HG02938 (cell line): ENCODE results near the gene LRRK1.

ENCODE experiments used
- ATAC-seq: cut with Tn5 transposase; IDR thresholded peaks from one replicate; pipeline ENCODE4 v1.9.1; 2021; ENCODE audit warnings: mild to moderate bottlenecking, moderate library complexity; ENCODE audit not compliant: unreplicated experiment

LRRK1 gene

DNA sequence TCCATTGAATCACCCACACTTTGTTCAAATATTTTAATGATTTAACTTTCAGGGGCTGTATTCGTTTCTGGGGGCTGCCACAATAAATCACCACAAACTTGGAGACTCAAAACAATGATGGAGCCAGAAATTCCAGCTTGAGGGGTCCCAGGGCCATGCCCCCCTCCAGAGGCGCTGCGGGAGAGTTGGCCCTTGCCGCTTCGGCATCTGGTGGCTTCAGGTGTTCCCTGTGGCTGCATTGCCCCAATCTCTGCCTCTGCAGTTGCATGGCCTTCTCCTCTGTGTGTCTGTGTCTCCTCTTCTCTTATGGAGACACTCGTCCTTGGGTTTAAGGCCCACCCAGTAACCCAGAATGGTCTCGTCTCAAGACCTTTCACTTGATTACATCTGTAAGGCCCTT lies 187.9 kb downstream of the LRRK1 start:
- no peak for ATAC-seq

DNA sequence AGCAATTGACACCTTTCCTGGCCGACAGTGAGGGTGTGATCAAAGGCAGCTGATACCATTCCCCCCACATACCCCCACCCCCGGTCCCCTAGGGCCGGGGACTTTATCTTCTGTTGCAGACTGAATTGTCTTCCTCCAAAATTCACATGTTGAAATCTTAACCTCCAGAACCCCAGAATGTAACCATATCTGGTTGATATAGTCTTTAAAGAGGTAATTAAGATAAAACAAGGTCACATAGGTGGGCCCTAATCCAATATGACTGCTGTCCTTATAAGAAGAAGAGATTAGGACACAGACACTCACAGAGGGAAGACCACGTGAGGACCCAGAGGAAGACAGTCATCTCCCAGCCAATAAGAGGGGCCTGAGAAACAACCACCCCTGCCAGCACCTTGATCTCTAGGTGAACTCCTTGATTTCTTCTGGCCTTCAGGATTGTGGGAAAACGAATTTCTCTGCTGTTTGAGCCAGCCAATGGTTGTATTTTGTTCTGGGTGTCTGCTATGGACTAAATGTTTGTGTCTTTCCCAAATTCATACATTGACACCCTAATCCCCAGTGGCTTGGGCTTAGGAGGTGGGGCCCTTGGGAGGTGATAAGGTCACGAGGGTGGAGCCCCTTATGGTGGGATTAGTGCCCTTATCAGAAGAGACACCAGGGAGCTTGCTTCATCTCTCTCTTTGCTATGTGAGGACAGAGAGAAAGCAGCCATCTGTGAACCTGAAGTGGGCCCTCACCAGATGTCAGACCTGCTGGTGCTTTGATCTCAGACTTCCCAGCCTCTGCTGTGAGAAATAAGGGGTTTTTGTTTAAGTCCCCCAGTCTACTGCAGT lies 188.7 kb downstream of the LRRK1 start:
- ATAC-seq = no peak

DNA sequence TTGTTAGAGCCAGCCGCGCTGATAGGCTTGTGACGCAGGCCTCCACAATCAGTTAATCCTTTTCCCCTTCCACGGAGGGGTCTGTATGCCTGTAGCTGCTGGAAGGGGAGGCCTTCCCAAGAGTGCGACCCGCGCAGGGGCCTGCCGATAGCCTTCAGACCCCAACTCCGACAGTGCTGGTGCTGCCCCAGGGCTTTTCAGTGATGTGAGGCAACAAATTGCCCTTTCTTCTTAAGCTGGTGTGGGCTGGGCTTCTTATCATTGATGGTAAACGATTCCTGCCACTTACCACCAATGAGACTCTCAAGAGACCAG lies 189.3 kb downstream of the LRRK1 start:
- no peak for ATAC-seq

DNA sequence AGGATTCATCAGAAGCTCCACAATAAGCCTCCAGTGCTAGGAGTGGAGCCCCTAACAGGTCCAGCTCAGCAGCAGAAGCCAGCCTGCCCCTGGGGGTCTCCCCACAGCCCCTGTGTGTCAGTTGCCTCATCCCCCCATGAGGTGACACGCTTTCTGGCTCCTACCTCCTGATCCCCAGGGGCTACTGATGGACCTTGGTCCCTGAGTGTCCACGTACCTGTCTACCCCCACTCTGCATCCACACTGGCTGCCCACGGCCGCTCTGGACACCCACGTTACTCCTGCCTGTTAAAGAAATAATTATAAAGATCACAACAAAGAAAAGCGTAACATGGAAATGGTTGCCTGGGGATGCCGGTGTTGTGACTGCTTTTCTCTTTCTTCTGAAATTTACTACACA lies 189.6 kb downstream of the LRRK1 start:
- ATAC-seq = no peak

DNA sequence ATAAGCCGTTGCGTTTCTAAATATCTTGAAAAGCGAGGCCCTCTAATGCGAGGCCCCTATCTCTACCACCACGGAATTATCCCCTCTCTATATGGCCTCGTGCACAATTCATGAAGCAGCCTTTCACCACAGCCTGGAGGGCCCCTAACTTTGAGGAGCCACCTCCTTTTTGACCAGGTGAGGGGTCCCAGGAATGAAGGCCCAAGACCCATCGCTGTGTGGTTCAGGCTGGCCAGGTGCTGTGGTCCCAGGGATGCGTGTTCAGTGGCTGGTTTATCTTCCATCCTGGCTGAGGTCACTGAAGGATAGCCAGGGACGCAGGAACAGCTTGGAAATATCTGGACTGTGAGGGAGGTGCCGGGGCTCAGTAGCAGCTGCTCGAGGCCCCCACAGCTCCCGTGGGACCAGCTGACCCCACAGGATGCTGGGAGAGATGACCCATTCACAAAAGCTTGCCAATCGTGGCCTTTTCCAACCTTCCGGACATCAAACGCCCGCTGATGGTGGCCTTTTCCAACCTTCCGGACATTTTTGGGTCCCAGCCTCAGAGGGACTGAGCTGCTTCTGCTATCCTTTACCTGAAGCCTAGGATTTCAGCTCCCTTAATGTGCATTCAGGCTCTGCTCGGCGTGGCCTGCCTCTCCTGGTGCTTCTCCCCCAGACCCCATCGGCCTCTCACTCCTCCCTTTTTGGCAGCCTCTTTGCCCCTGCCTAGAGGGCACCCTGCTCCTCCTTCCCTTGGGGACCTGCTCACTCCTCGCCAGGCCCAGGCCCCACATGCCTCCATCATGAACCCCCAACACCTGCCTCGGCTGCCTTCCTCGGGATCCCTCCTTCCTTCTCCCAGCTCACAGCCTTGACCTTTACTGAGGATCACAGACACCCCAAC lies 191.8 kb downstream of the LRRK1 start:
- ATAC-seq = no peak

DNA sequence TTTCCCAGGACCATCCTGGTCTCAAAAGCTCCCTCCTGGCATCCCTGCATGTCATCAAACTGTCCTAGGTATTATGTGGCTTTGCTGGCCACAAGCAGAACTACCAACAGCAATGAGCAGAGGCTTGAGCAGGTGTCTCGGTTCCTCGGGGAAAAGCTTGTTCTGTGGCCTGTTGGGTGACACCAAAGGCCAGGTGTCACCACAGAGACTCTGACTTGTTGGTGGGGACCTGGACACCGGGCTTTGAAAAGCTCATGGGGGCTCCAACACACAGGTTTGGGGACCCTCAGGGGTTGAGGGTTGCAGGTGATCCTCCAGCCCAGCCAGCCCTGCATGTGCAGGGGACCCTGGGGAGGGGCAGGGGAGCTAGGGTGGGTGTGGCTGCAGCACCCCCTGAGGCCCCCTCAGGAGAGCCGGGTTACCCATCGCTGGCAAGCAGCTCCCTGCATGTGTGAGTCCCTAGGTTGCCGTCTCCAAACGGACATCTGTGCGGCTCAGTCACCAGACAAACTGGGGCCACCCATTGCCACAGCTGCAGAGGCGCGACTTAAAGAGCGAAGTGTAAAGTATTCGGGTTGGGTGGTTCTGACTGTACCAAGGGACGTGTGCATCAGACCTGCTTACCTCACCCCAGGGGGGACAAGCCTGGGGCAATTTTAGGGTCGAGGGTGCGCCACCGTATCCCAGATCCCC lies 192.6 kb downstream of the LRRK1 start:
- no peak for ATAC-seq

DNA sequence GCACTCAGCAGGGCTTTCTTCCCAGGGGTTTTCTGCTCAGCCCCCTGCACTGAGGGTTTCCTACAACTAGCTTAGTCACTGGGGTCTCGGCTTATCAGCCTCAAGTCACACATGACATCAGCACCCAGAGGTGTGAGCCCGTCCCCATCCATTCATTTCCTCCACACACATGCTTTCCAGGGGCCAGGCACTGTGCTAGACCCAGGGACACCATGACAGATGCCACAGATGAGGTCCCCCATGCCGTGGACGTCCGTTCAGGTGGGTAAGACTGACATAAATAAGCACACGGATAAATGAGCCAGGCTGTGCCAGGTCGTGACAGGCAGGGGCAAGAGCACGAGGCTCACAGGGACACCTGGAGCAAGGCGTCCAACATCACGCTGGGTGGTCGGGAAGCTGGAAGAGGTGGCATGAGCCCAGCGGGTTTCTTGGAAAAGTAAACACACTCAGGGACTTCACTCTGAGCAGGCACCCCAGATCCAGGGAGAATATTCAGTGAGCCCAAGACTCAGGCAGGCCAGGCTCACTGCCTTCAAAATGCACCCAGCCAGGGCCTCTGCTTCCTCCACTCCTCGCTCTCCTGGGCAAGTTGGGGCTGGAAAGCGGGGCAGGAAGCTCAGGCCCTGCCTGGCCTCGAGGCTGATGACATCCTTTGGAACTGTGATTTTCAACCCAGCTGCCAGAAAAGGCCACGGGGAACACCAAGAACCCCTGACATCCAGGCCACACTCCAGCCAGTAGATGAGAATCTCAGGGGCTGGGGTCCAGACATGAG lies 193.4 kb downstream of the LRRK1 start:
- ATAC-seq = no peak

DNA sequence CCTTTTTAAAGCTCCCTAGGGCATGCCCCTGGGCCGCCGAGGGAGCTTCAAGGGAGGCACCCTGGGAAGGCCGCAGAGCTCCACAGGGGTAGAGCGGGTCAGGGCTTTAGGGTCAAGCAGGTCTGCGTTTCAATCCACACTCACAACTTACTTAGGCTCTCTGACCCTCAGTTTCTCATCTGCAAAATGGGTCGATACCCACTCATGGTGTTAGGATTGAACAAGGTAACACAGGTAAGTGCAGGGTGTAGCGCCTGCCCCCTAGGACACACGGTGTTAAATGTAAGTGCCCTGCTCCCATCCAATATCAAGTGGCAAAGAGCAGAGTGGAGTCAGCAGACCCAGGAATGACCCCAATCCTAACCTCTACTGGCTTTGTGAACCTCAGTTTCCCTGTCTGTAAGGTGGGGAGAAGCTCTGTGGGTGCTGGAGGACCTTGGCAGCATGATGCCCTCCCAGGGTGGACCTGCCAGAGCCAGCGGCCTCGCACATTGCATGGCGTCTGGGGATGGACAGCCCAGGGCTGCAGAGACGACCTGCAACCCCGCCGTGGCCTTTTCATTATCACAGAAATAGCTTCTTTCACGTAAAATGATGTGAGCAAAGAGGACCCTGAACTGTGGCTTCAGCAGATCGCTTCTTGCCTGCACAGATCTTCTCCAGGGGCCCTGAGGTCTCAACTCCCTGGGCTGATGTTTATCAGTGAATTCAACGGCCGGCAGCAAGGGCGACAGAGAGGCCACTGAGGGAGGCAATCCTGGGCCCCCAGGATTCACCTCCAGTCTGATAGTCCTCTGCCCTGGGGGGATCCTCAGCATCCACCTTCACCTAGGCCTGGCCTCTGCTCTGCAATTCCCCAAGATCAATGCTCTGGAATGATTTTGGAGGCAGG lies 194.2 kb downstream of the LRRK1 start:
- no peak for ATAC-seq

DNA sequence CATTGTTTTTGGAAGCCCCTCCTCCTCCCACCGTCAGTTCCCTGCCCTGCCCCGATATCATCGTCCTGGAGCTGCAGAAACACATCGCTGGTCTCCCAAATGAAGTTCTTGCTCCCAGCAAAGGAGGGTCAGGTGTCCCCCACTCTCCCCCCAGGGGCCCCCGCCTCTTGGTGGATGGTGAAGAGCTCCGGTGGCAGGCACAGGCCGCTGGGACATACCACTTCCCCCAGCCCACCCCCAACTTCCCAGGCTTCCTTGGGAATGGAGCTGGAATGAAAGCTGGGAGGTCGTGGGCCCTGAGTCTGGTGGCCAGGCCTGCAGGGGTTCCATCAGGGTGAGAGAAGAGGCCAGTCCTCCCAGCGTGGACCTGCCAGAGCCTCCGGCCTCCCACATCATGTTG lies 195.0 kb downstream of the LRRK1 start:
- ATAC-seq = no peak

DNA sequence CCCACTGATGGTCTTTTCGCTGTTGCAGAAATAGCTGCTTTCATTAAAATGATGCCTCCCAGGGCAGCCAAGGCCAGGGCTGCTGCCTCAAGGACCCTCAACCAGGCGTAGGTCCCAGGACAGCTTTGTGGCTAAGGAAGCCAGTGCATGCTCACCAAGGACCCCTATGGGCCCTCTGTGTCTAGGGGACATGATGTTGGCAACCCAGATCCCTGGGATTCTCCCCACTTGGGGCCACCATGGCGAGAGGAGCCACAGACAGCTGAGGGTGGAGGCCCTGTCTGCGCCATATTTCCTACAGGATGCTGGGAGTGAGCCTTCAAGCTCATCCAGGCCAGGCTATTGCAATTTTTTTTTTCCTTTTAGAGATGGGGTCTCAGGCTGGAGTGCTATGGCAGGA lies 195.5 kb downstream of the LRRK1 start:
- ATAC-seq = no peak

DNA sequence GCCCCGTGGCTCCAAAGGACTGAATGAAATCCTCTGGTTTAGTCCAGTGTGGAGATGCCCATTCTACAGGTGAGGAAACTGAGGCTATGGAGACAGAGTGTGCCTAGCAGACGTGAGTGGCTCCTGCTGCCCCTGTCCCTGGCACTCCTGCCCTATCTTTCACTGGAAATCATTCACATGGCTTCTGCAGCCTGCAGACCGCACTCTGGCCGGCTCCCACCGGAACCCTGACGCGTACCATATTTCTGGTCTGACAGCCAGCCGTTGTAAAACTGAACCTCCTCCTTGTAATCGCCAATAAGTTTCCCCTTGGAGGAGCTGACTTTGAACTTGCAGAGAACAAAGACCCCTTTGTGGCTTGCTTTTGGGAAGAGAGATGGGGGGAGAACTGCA lies 196.2 kb downstream of the LRRK1 start:
- no peak for ATAC-seq

DNA sequence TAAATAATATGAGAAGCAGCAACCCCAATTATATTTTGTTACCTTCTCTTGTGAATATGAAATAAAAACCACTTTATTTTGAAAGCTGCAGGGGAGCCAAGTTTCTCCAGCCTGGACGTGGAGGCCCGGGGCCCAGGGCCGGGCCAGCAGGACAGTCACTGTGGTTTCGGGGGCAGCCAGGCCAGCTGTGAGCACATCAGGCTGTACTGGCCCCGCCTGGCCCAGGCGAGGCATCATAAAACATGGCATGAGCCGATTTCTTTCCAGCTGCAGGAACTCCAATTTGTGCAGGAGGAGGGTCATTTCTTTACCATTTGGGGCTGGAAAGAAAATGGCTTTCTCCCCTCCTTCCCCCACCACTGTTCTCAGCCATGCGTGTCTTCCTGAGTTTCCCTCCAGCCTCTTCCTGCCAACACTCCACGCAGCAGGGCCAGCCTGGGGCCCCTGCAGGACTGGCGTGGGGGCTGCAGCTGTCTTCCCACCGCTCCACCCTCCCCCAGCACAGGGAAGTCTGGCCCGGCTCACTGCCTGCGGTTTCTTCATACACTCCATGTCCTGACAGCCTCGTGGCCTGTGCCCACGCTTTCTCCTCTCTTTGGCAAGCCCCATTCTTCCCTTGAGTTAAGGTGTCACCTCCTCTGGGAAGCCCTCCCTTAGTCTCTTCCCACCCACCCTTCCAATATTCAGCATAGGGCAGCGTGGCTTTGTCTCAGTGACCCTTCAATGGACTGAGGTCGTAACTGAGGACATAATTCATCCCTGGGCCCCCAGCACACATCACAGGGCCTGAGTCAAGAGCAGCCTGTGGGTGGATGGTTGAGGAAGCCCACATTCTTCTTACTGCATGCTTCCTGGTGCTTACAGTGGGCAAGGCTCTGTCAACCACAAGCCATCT lies 196.9 kb downstream of the LRRK1 start:
- no peak for ATAC-seq

DNA sequence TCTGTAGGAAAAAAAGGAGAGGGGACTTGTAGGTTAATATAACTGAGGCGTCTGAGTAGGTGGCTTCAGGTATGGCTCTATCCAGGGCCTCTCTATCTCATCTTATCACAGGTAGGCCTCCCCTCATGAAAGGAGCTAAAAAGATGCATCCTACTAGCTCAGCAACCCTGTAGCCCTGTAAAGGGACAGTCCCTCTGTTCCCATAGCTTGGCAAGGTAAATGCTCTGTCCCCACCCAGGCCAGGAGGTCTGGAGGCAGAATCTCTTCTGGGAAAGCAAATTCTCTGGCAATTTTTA lies 197.5 kb downstream of the LRRK1 start:
- ATAC-seq = no peak

DNA sequence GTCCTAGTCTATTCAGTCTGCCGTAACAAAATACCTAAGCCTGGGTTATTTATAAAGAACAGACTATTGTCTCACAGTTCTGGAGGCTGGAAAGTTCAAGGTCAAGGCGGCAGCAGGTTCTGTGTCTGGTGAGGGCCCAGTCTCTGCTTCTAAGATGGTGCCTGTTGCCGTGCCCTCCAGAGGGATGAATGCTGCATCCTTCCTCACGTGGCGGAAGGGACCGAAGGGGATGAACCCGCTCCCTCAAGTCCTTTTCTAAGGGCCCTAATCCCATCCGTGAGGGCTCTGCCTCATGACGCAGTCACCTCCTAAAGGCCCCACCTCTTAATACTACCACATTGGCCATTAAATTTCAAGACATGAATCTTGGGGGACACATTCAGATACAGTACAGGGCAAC lies 199.0 kb downstream of the LRRK1 start:
- ATAC-seq = no peak

DNA sequence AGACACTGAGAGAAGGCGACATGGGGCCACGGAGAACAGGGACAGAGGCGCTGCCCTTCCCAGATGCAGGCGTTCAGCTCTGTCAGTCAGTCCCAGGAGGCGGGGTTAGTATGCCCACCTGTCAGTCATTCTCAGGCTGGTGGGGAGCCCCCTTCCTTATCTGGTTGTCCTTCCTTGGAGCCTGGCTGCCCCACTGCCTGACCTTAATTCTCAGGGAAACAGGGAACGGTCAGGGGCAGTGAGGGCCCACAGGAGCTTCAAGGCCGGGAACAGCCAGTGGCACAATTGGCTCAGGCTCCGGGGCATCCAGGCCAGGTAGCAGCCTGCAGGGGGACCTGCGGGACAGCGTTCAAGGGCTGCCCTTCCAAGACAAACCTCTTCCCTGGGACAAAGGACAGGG lies 199.5 kb downstream of the LRRK1 start:
- ATAC-seq = no peak

DNA sequence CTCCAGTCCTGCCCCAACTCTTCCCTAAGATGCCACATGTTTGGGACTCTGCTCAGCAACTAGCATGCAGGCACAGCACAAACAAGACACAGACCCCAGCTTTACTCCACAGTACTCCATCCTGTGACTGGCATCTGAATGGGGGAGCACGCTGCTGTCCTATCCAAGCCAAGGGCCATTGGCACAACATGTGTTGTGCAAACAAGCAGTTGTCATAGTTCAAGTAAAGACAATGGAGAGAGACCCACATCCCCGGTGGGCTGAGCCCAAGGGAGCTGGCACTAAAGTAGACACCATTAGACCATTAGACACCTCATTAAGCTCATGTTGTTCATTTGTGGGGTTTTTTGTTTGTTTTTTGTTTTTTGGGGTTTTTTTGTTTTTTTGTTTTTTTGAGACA lies 200.0 kb downstream of the LRRK1 start:
- ATAC-seq = no peak
